Stomach (tissue), 9 donors: ENCODE data around the gene KLHL30. TPM values are rescaled to one million over a fixed set of nuclear protein-coding genes. Genes with fewer than 3 reads are reported as not detected.

Experiments
- DNase-seq, 2 donors: peaks; one replicate each; pipeline versions ENCODE4 v3.0.0 to v3.0.0-alpha.2; 2013 to 2019
- H3K27ac ChIP-seq, 5 donors: fragments of 200-600 bp in 4 of 5; sonication (generic) in 4 of 5; one replicate each; pipeline ENCODE4 v1.5.1; 2013 to 2019; ENCODE audit warnings: mild to moderate bottlenecking in 1 of 5, moderate library complexity in 1 of 5
- H3K27me3 ChIP-seq, 3 donors: fragments of 200-600 bp; sonication (generic); one replicate each; pipeline ENCODE4 v1.5.1; 2017 to 2019; ENCODE audit warnings: mixed run types in 1 of 3
- H3K36me3 ChIP-seq, 4 donors: fragments of 200-600 bp; sonication (generic); 1 replicate in 3 of 4; 2 replicates in 1 of 4; pipeline ENCODE4 v1.5.1; 2016 to 2019
- H3K4me1 ChIP-seq, 4 donors: fragments of 200-600 bp; sonication (generic); one replicate each; pipeline ENCODE4 v1.5.1; 2016 to 2019
- H3K4me3 ChIP-seq, 4 donors: fragments of 200-600 bp; sonication (generic) in 3 of 4; one replicate each; pipeline ENCODE4 v1.5.1; 2016 to 2019; ENCODE audit warnings: mild to moderate bottlenecking in 1 of 4
- H3K9me3 ChIP-seq, 4 donors: fragments of 200-600 bp; sonication (generic); one replicate each; pipeline ENCODE4 v1.5.1; 2016 to 2019
- CTCF ChIP-seq, 7 experiments: fragments of 450-650 bp in 4 of 7; fragments of 200-600 bp in 3 of 7; sonication (generic) in 3 of 7; IDR thresholded peaks; one replicate each; pipeline ENCODE4 v1.5.1; 2016 to 2019; ENCODE audit warnings: antibody characterized with exemption in 7 of 7, control low read depth in 2 of 7, mild to moderate bottlenecking in 1 of 7
- EP300 ChIP-seq: sonication (generic); formaldehyde crosslinking; IDR thresholded peaks from one replicate; pipeline ENCODE4 v1.6.1; 2017; ENCODE audit warnings: antibody characterized with exemption
- POLR2A ChIP-seq, 4 donors: fragments of 450-650 bp; IDR thresholded peaks; one replicate each; pipeline ENCODE4 v1.6.1; 2016; ENCODE audit warnings: antibody characterized with exemption in 4 of 4, control low read depth in 2 of 4, mild to moderate bottlenecking in 1 of 4, moderate library complexity in 1 of 4
- POLR2AphosphoS5 ChIP-seq, 3 donors: sonication (generic); formaldehyde crosslinking; IDR thresholded peaks; one replicate each; pipeline ENCODE4 v1.6.1; 2016; ENCODE audit warnings: antibody characterized with exemption in 3 of 3
- WGBS, 5 donors: extraction: QIAGEN DNeasy Blood & Tissue Kit in 3 of 5; methylation state at CpG; one replicate each; pipeline versions ENCODE4 v1.1.5 to v1.1.7; 2013 to 2018; 5-methylcytosine and 5-hydroxymethylcytosine counted together
- intact Hi-C: fragments of 100-400 bp; cut with DNase I; formaldehyde crosslinking; loops from one replicate; pipeline ENCODE4 v1.15.1; 2023; ENCODE audit warnings: low total_unique reads
- polyA plus RNA-seq, 3 donors: library from polyadenylated mRNA; stranded (reverse); fragments of 200-250 nt; gene quantifications; one replicate each; pipeline ENCODE4 v1.2.3, GENCODE V29; 2013
- total RNA-seq, 5 donors: library from RNA; depleted of rRNA; stranded (reverse); fragments of >200 nt; gene quantifications; one replicate each; pipeline versions ENCODE4 v1.1.0 to v1.2.3, GENCODE V29; 2014 to 2016
- donor health status: healthy with polysubstance abuse.
- donor health status: Bipolar disorder and iron deficiency.
- donor health status: healthy.

KLHL30 gene
- total and polyA plus RNA-seq, 8 donors: 0.06 to 1.7 (median 0.37) TPM; not detected in 2

GRCh38 chr2:238165288-238165921, 26.9 kb downstream of the KLHL30 start:
- DNase-seq: peak; percentile 3 to 22
- WGBS, 5 donors: 70 to 92% (median 86%) methylated on average over 3 to 12 of the region's 12 CpGs

GRCh38 chr2:238166391-238167343, 28.2 kb downstream of the KLHL30 start:
- intact Hi-C loops: no loop called here
- peaks cover 6 to 50% (median 45%) of the 10 kb centered on the region in 4 donors for H3K36me3 ChIP-seq
- H3K4me1 ChIP-seq: peaks cover 32 to 48% (median 38%) of the 10 kb centered on the region in 4 donors
- WGBS, 5 donors: 82 to 87% (median 83%) methylated on average over 16 to 24 of the region's 24 CpGs
- peaks cover 0 to 37% (median 22%) of the 10 kb centered on the region in 3 donors for H3K27me3 ChIP-seq
- H3K27ac ChIP-seq: no peak overlapping the region
- no peak overlapping the region for H3K4me3 ChIP-seq
- no peak for TF ChIP-seq CTCF (IDR thresholded peaks at IDR 0.05)
- TF ChIP-seq POLR2A (IDR thresholded peaks at IDR 0.05): no peak
- no peak for TF ChIP-seq POLR2AphosphoS5 (IDR thresholded peaks at IDR 0.05)
- no peak for TF ChIP-seq EP300
- DNase-seq: peak; percentile 5 to 15
- no peaks in the 10 kb centered on the region for H3K9me3 ChIP-seq

More at GRCh38 chr2:238165288-238165921, 26.9 kb downstream of the KLHL30 start:
- intact Hi-C loops: no loop called here
- Histone ChIP-seq H3K9me3 (no peaks in the 10 kb centered on the region), H3K4me1 (peaks cover 26 to 40% (median 32%) of the 10 kb centered on the region in 4 donors), H3K4me3 (no peak overlapping the region), H3K27me3 (peaks cover 0 to 49% (median 24%) of the 10 kb centered on the region in 3 donors), H3K36me3 (peaks cover 6 to 39% (median 33%) of the 10 kb centered on the region in 4 donors), H3K27ac (no peak overlapping the region)
- TF ChIP-seq CTCF (IDR thresholded peaks at IDR 0.05) (no peak), POLR2A (IDR thresholded peaks at IDR 0.05) (no peak), EP300 (no peak), POLR2AphosphoS5 (IDR thresholded peaks at IDR 0.05) (no peak)

- 87 to 93% (median 89%) methylated on average over 3 to 7 of the region's 7 CpGs for WGBS, 5 donors
- Histone ChIP-seq H3K27ac (no peak overlapping the region), H3K36me3 (peaks cover 13 to 57% (median 51%) of the 10 kb centered on the region in 4 donors), H3K4me1 (peaks cover 32 to 48% (median 38%) of the 10 kb centered on the region in 4 donors), H3K4me3 (no peak overlapping the region), H3K27me3 (peaks cover 0 to 30% (median 21%) of the 10 kb centered on the region in 3 donors), H3K9me3 (no peaks in the 10 kb centered on the region)
- DNase-seq: peak; percentile 1 to 9
- TF ChIP-seq EP300 (no peak), POLR2A (IDR thresholded peaks at IDR 0.05) (no peak), CTCF (IDR thresholded peaks at IDR 0.05) (no peak), POLR2AphosphoS5 (IDR thresholded peaks at IDR 0.05) (no peak)
- intact Hi-C loops: no loop called here
These were observed 28.9 kb downstream of the KLHL30 start for GRCh38 chr2:238167344-238167715.

- H3K27ac ChIP-seq: peak overlapping the region in 3 of 5 donors; percentile 11 to 82 (median 75)
These were observed 29.3 kb downstream of the KLHL30 start for GRCh38 chr2:238167761-238168160.

More at GRCh38 chr2:238167761-238168160, 29.3 kb downstream of the KLHL30 start:
- intact Hi-C loops: no loop called here
- Histone ChIP-seq H3K4me1 (peaks cover 32 to 48% (median 38%) of the 10 kb centered on the region in 4 donors), H3K9me3 (no peaks in the 10 kb centered on the region), H3K36me3 (peaks cover 17 to 61% (median 56%) of the 10 kb centered on the region in 4 donors), H3K4me3 (no peak overlapping the region), H3K27me3 (peaks cover 0 to 26% (median 17%) of the 10 kb centered on the region in 3 donors)
- TF ChIP-seq CTCF (IDR thresholded peaks at IDR 0.05): no peak
- peak; percentile 4 to 15 for DNase-seq
- WGBS, 5 donors: 82 to 91% (median 86%) methylated on average over 7 to 8 of the region's 8 CpGs
